ENCODE results near the gene CYP27C1.

Gene CYP27C1, protein sequence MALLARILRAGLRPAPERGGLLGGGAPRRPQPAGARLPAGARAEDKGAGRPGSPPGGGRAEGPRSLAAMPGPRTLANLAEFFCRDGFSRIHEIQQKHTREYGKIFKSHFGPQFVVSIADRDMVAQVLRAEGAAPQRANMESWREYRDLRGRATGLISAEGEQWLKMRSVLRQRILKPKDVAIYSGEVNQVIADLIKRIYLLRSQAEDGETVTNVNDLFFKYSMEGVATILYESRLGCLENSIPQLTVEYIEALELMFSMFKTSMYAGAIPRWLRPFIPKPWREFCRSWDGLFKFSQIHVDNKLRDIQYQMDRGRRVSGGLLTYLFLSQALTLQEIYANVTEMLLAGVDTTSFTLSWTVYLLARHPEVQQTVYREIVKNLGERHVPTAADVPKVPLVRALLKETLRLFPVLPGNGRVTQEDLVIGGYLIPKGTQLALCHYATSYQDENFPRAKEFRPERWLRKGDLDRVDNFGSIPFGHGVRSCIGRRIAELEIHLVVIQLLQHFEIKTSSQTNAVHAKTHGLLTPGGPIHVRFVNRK

DNA sequence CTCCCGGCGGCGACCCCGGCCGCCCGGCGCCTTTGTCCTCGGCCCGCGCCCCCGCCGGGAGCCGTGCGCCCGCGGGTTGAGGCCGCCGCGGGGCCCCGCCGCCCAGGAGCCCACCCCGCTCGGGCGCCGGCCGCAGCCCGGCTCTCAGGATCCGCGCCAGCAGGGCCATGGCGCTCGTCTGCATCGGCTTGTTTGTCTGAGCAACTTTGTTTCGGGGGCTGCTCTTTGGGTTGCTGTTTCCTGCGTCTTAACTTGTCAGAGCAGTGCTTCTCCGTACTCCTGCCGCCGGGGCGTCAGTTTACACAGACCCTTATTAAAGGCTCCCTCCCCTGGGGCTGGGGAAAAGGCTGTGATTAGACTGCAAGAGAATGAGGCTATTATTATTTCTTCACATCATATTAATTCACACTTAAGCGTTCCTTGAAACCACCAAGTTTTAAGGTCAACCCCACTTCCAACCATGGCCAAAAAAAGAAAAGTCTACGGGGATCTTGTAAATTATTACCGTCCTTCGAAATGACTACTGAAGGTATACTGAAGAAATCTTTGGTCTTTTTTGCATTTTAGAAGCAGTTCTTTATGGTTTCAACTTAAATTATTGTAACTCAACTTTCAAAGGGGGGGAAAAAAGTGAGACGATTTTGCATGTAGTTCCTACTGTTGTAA lies at the start of gene CYP27C1:
Gene CYP27C1, minus strand, starts transcription at position 198 of the 666 bp plus-strand sequence. Its CDS starts 29 bp downstream, at position 169.
- H3K36me3 Mint-ChIP-seq (ENCODE audit: low read depth) = peaks cover 17% of the 10 kb centered on the region
- TF ChIP-seq, protein P1, sequence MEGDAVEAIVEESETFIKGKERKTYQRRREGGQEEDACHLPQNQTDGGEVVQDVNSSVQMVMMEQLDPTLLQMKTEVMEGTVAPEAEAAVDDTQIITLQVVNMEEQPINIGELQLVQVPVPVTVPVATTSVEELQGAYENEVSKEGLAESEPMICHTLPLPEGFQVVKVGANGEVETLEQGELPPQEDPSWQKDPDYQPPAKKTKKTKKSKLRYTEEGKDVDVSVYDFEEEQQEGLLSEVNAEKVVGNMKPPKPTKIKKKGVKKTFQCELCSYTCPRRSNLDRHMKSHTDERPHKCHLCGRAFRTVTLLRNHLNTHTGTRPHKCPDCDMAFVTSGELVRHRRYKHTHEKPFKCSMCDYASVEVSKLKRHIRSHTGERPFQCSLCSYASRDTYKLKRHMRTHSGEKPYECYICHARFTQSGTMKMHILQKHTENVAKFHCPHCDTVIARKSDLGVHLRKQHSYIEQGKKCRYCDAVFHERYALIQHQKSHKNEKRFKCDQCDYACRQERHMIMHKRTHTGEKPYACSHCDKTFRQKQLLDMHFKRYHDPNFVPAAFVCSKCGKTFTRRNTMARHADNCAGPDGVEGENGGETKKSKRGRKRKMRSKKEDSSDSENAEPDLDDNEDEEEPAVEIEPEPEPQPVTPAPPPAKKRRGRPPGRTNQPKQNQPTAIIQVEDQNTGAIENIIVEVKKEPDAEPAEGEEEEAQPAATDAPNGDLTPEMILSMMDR (IDR thresholded peaks at IDR 0.05) = no peak
- peak within 1 kb of the TSS; percentile 99 for H3K27ac Mint-ChIP-seq
- peak within 1 kb of the TSS; percentile 97 for H3K4me3 Mint-ChIP-seq
- H3K9me3 Mint-ChIP-seq = no peaks in the 10 kb centered on the region
- DNase-seq = peak; percentile 68
- no peaks in the 10 kb centered on the region for H3K27me3 Mint-ChIP-seq (ENCODE audit: low read depth, poor library complexity)
- peaks cover 44% of the 10 kb centered on the region for H3K4me1 Mint-ChIP-seq

DNA sequence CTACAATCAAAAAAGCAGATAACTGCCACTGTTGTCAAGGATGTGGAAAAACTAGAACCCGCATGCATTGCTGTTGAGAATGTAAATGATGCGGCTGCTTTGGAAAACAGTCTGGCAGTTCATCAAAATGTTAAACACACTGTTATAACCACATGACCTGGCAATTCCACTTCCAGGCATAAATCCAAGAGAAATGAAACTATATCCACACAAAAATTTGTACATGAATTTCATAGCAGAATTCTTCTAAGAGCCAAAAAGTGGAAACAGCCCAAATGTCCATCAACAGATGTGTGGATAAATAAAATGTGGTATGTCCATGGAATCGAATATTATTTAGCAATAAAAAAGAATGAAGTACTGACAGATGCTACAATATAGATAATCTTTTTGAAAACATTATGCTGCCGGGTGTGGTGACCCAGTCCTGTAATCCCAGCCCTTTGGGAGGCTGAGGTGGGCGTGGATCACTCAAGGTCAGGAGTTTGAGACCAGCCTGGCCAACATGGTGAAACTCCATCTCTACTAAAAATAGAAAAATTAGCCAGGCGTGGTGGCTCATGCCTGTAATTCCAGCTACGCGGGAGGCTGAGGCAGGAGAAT lies 41.8 kb upstream of the CYP27C1 start:
- TF ChIP-seq, protein P1 (IDR thresholded peaks at IDR 0.05) = no peak
- Mint-ChIP-seq H3K4me1 (no peaks in the 10 kb centered on the region), H3K4me3 (no peak overlapping the region), H3K36me3 (ENCODE audit: low read depth) (peaks cover 99% of the 10 kb centered on the region), H3K27me3 (ENCODE audit: low read depth, poor library complexity) (no peaks in the 10 kb centered on the region), H3K27ac (no peak overlapping the region), H3K9me3 (peaks cover 18% of the 10 kb centered on the region)
- no peak for DNase-seq

DNA sequence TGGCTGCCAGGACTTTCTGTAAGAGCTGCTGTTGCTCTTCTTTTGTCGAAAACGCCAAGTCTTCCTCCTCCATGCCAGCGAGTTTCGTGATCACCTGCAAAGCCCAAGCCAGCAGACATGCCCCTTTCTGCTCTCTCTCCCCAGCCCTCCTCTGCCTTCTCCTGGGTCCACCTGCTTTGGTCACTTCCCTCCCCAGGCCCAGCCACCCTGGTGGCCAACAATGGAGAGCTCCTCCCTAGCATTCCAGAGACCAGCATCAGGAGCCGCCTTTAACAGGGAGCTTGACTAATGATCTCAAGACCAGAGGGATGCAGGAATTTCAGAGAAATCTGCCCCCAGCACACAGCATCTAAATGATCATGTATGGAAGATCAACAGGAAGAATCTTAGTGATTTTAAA lies 39.3 kb upstream of the CYP27C1 start:
- peaks cover 89% of the 10 kb centered on the region for H3K36me3 Mint-ChIP-seq (ENCODE audit: low read depth)
- H3K4me3 Mint-ChIP-seq = no peak overlapping the region
- TF ChIP-seq, protein P1 (IDR thresholded peaks at IDR 0.05) = no peak
- peaks cover 2% of the 10 kb centered on the region for H3K27me3 Mint-ChIP-seq (ENCODE audit: low read depth, poor library complexity)
- no peak for DNase-seq
- H3K4me1 Mint-ChIP-seq = peaks cover 12% of the 10 kb centered on the region
- H3K9me3 Mint-ChIP-seq = peaks cover under 1% of the 10 kb centered on the region
- peak overlapping the region; percentile 77 for H3K27ac Mint-ChIP-seq

DNA sequence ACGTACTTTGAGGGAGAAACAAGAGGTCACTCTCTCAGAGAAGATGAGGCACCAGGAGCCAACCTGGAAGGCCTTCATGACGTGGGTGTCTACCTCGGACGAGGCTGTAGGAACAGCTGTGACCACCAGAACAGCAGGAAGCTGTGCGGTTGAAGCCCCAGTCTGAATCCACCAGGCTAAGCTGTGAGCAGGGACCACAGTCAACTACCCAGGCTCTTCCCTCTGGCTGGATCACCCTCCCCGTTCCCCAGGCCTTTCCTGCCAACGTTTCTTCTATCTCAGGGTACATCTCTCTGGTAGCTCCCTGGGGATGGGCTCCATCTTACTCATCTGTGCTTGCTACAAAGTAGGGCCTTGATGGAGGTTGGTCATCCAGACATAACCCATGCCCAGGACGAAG lies 36.8 kb upstream of the CYP27C1 start:
- Mint-ChIP-seq H3K9me3 (no peaks in the 10 kb centered on the region), H3K4me1 (peaks cover 12% of the 10 kb centered on the region), H3K27me3 (ENCODE audit: low read depth, poor library complexity) (peaks cover 2% of the 10 kb centered on the region), H3K4me3 (no peak overlapping the region), H3K36me3 (ENCODE audit: low read depth) (peaks cover 69% of the 10 kb centered on the region), H3K27ac (peak overlapping the region; percentile 87)
- no peak for DNase-seq
- TF ChIP-seq, protein P1 (IDR thresholded peaks at IDR 0.05) = no peak

- peaks cover 12% of the 10 kb centered on the region for H3K4me1 Mint-ChIP-seq
- H3K27me3 Mint-ChIP-seq (ENCODE audit: low read depth, poor library complexity) = peaks cover 2% of the 10 kb centered on the region
- TF ChIP-seq, protein P1 (IDR thresholded peaks at IDR 0.05) = no peak
- H3K4me3 Mint-ChIP-seq = no peak overlapping the region
- no peak for DNase-seq
- H3K36me3 Mint-ChIP-seq (ENCODE audit: low read depth) = peaks cover 67% of the 10 kb centered on the region
- no peaks in the 10 kb centered on the region for H3K9me3 Mint-ChIP-seq
- H3K27ac Mint-ChIP-seq = no peak overlapping the region
Observed at GRCh38 chr2:127256381-127256780, 36.3 kb upstream of the CYP27C1 start.

Measured in nephron progenitor cell (in vitro differentiated cells).